GM12801 (cell line): ENCODE data around the gene PDE3B.

ENCODE experiments used
- CTCF ChIP-seq: IDR thresholded peaks from one replicate; pipeline ENCODE4 v1.5.1; 2011; ENCODE audit warnings: control low read depth; ENCODE audit not compliant: insufficient read length; ENCODE audit errors: extremely low read depth

The PDE3B gene

DNA sequence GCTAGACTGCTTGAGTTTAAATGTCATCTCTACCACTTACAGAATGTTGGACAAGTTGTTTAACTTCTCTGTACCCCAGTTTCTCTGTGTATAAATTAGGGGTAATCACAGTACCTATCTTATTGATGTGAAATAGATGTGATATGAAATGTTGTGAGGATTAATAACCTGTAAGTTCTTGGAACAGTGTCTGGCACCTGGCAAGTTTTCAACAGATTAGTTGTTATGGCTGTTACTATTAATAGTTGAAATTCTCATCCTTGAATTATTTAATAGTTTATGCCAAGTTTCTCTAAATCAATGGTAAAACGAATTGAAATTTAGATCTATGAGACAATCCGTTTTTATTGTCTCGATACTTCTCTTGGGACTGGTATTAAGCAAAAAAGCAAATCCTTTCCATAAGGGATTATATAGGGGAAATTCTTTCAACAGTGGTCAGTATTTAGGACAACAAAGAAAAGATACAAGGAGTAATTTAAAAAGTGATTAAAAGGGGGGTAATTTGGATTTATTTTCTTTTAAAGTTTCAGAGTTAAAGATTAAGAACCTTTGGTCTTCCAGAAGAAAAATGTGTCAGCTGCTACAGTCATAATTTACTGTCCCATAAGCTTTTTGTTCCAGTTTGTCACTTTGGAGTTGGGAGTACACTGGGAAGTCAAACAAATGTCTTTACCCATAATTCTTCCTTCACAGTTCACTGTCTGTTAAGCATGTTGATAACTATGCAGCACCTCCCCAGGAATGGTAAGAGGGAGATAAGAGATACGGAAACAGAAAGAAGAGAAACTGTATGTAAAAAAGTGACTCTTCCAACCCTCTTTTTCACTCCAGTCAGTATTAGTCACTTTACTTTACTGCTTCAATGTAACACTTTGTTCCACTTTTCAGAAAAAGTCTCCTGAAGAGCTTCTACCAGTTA is 13.2 kb downstream of the PDE3B start:
- TF ChIP-seq CTCF = no peak

DNA sequence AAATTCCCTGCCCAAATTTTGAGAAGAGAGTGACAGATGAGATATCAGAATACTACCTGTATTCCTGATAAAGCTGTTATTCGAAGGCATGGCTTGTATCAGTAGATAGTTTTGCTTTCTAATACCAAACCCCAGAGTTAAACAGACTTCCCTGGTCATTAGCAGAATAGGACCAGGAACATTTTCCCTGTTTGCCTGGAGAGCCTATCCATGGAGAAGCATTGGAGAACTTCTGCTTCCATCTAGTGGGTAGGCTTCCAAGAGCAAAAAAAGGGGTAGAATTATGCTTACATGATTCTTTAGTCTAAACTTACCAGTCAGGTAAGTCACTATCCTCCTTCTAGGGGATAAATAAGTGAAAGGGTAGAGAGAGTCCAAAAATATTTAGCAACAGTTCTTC is 14.2 kb downstream of the PDE3B start:
- no peak for TF ChIP-seq CTCF

DNA sequence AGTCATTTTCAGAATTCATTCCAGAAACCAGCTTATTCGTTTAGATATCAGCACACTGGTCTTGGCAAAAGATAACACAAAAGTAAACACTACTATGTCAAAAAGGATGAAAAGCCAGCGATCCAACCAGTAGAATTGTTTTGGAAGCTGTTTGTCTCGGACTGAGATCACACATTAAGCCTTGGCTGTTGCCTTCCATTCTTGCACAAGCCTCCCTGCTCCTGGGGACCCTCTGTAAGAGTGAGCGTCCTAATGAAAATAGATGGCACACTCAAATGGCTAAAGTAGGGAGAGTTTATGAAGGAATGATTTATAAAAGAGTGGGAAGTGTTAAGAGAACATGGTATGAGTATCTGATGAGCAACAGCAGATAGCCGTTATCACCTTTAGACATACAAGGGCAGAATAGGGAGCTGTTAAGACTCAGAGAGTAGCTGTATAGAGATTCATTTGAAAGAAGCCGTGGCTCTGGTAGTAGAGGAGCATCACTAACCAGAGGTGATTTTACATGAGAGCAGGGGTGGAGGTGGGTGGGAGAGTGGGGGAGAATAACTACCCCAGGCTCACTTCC is 25.2 kb downstream of the PDE3B start:
- TF ChIP-seq CTCF = no peak

GRCh38 chr11:14669499-14669898 is 25.9 kb downstream of the PDE3B start:
- TF ChIP-seq CTCF = no peak

- TF ChIP-seq CTCF = no peak
Measured at GRCh38 chr11:14669958-14670357, 26.4 kb downstream of the PDE3B start.

DNA sequence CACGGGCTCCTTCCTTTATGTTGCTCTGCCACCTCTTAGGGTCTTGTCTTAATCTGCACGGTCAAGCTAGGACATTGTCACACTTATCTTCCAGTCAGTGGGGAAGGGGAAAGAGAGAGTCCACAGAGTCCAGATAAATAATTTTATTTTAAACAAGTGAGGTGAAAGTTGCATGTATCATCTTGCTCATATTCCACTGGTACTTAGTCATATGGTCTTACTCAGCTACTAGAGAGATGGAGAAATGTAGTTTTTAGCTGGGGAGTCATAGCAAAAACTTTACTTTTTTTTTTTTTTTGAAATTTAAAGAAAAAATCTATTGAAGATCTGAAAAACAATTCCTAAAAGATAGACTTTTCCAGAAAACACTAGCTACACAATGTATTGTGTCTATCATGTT is 29.0 kb downstream of the PDE3B start:
- TF ChIP-seq CTCF = no peak

- TF ChIP-seq CTCF = no peak
Measured at GRCh38 chr11:14673421-14673820, 29.8 kb downstream of the PDE3B start.
